ENCODE data around the gene TBC1D5.

TBC1D5 gene

GRCh38 chr3:17761563-17761962 is 19.1 kb upstream of the TBC1D5 start:
- Histone ChIP-seq H3K4me3 (ENCODE audit: low read depth, low read length) (no peak overlapping the region), H3K27me3 (replicated peaks) (no peaks in the 10 kb centered on the region), H3K27ac (no peak overlapping the region), H3K36me3 (replicated peaks) (no peaks in the 10 kb centered on the region)
- in situ Hi-C loops (cut with HindIII; ENCODE audit: low pct_ligation_motif_present, low sequenced_read_pairs), result no loop called here
- no peak for DNase-seq
- no peak for TF ChIP-seq CTCF (IDR thresholded peaks at IDR 0.05; ENCODE audit: low read depth, low read length, missing control alignments)

GRCh38 chr3:17759901-17760300 is 17.5 kb upstream of the TBC1D5 start:
- TF ChIP-seq CTCF (IDR thresholded peaks at IDR 0.05; ENCODE audit: low read depth, low read length, missing control alignments), result no peak
- in situ Hi-C loops (cut with HindIII; ENCODE audit: low pct_ligation_motif_present, low sequenced_read_pairs), result no loop called here

GRCh38 chr3:17755836-17756235 is 13.4 kb upstream of the TBC1D5 start:
- no peaks in the 10 kb centered on the region for H3K27me3 ChIP-seq (replicated peaks)

More at GRCh38 chr3:17759901-17760300, 17.5 kb upstream of the TBC1D5 start:
- no peak for DNase-seq
- Histone ChIP-seq H3K4me3 (ENCODE audit: low read depth, low read length) (no peak overlapping the region), H3K27me3 (replicated peaks) (no peaks in the 10 kb centered on the region), H3K27ac (no peak overlapping the region), H3K36me3 (replicated peaks) (no peaks in the 10 kb centered on the region)

GRCh38 chr3:17753632-17753992 is 11.2 kb upstream of the TBC1D5 start:
- in situ Hi-C loops (cut with HindIII; ENCODE audit: low pct_ligation_motif_present, low sequenced_read_pairs), result no loop called here
- Histone ChIP-seq H3K27ac (no peak overlapping the region), H3K4me3 (ENCODE audit: low read depth, low read length) (no peak overlapping the region), H3K36me3 (replicated peaks) (no peaks in the 10 kb centered on the region), H3K27me3 (replicated peaks) (no peaks in the 10 kb centered on the region)
- no peak for DNase-seq
- no peak for TF ChIP-seq CTCF (IDR thresholded peaks at IDR 0.05; ENCODE audit: low read depth, low read length, missing control alignments)

More at GRCh38 chr3:17755836-17756235, 13.4 kb upstream of the TBC1D5 start:
- no peak for DNase-seq
- Histone ChIP-seq H3K4me3 (ENCODE audit: low read depth, low read length) (no peak overlapping the region), H3K36me3 (replicated peaks) (no peaks in the 10 kb centered on the region), H3K27ac (no peak overlapping the region)
- no peak for TF ChIP-seq CTCF (IDR thresholded peaks at IDR 0.05; ENCODE audit: low read depth, low read length, missing control alignments)
- in situ Hi-C loops (cut with HindIII; ENCODE audit: low pct_ligation_motif_present, low sequenced_read_pairs), result no loop called here

- in situ Hi-C loops (cut with HindIII; ENCODE audit: low pct_ligation_motif_present, low sequenced_read_pairs), result no loop called here
- Histone ChIP-seq H3K36me3 (replicated peaks) (no peaks in the 10 kb centered on the region), H3K27ac (no peak overlapping the region), H3K27me3 (replicated peaks) (no peaks in the 10 kb centered on the region), H3K4me3 (ENCODE audit: low read depth, low read length) (no peak overlapping the region)
- no peak for TF ChIP-seq CTCF (IDR thresholded peaks at IDR 0.05; ENCODE audit: low read depth, low read length, missing control alignments)
- no peak for DNase-seq
Measured at GRCh38 chr3:17752876-17753631, 10.6 kb upstream of the TBC1D5 start.

GRCh38 chr3:17752436-17752835 is 10.0 kb upstream of the TBC1D5 start:
- in situ Hi-C loops (cut with HindIII; ENCODE audit: low pct_ligation_motif_present, low sequenced_read_pairs), result no loop called here
- TF ChIP-seq CTCF (IDR thresholded peaks at IDR 0.05; ENCODE audit: low read depth, low read length, missing control alignments), result no peak

More at GRCh38 chr3:17752436-17752835, 10.0 kb upstream of the TBC1D5 start:
- Histone ChIP-seq H3K36me3 (replicated peaks) (no peaks in the 10 kb centered on the region), H3K27me3 (replicated peaks) (no peaks in the 10 kb centered on the region), H3K4me3 (ENCODE audit: low read depth, low read length) (no peak overlapping the region), H3K27ac (no peak overlapping the region)
- DNase-seq, result no peak
